H9 (cell line): Measurements from ENCODE around the gene SLC25A25. TPM values are rescaled to one million over a fixed set of nuclear protein-coding genes. Genes with fewer than 3 reads are reported as not detected.

ENCODE experiments used
- DNase-seq: peaks from one replicate; pipeline ENCODE4 v3.0.0-alpha.2; 2017
- H2AFZ ChIP-seq: one replicate; pipeline ENCODE4 v1.6.1; 2013; ENCODE audit warnings: mild to moderate bottlenecking, low read length, control low read depth, moderate library complexity
- H2AK5ac ChIP-seq: 2 replicates; pipeline ENCODE4 v1.6.1; 2013; ENCODE audit warnings: low read length, control low read depth, mixed read lengths; ENCODE audit not compliant: insufficient read length
- H2BK120ac ChIP-seq: one replicate; pipeline ENCODE4 v1.6.1; 2013; ENCODE audit warnings: low read depth, mild to moderate bottlenecking, low read length, control low read depth, inconsistent platforms; ENCODE audit not compliant: poor library complexity, severe bottlenecking
- H2BK12ac ChIP-seq: 2 replicates; pipeline ENCODE4 v1.6.1; 2013; ENCODE audit warnings: low read length, control low read depth, mixed read lengths, low read depth; ENCODE audit not compliant: insufficient read length
- H2BK15ac ChIP-seq: 2 replicates; pipeline ENCODE4 v1.6.1; 2013; ENCODE audit warnings: low read depth, low read length, control low read depth
- H2BK20ac ChIP-seq: one replicate; pipeline ENCODE4 v1.6.1; 2013; ENCODE audit warnings: low read depth, mild to moderate bottlenecking, low read length, control low read depth, inconsistent platforms; ENCODE audit not compliant: poor library complexity, severe bottlenecking
- H2BK5ac ChIP-seq: 2 replicates; pipeline ENCODE4 v1.6.1; 2013; ENCODE audit warnings: low read length, control low read depth, mixed read lengths; ENCODE audit not compliant: insufficient read length
- H3K14ac ChIP-seq: 2 replicates; pipeline ENCODE4 v1.6.1; 2013; ENCODE audit warnings: low read length, control low read depth; ENCODE audit not compliant: insufficient read depth
- H3K18ac ChIP-seq: 2 replicates; pipeline ENCODE4 v1.6.1; 2013; ENCODE audit warnings: low read depth, mild to moderate bottlenecking, mixed read lengths, low read length, control low read depth; ENCODE audit not compliant: insufficient read length
- H3K23ac ChIP-seq: 2 replicates; pipeline ENCODE4 v1.6.1; 2013; ENCODE audit warnings: low read length, control low read depth, mixed read lengths, low read depth; ENCODE audit not compliant: insufficient read length
- H3K23me2 ChIP-seq: 2 replicates; pipeline ENCODE4 v1.6.1; 2013; ENCODE audit warnings: low read depth, mild to moderate bottlenecking, mixed read lengths, low read length, control low read depth; ENCODE audit not compliant: insufficient read length, poor library complexity, severe bottlenecking
- H3K27ac ChIP-seq: 2 replicates; pipeline ENCODE4 v1.5.1; 2013; ENCODE audit warnings: low read length, control low read depth, mixed read lengths, low read depth; ENCODE audit not compliant: insufficient read length
- H3K27me3 ChIP-seq: 2 replicates; pipeline ENCODE4 v1.6.1; 2013; ENCODE audit warnings: low read length, control low read depth, inconsistent platforms; ENCODE audit not compliant: insufficient read depth
- H3K4ac ChIP-seq: 2 replicates; pipeline ENCODE4 v1.6.1; 2013; ENCODE audit warnings: low read depth, mild to moderate bottlenecking, control low read depth, inconsistent platforms, low read length, moderate library complexity
- H3K4me1 ChIP-seq: 2 replicates; pipeline ENCODE4 v1.6.1; 2013; ENCODE audit warnings: low read length, control low read depth, inconsistent platforms; ENCODE audit not compliant: insufficient read depth
- H3K4me2 ChIP-seq: 2 replicates; pipeline ENCODE4 v1.6.1; 2013; ENCODE audit warnings: low read length, control low read depth, mixed read lengths; ENCODE audit not compliant: insufficient read length, insufficient read depth
- H3K56ac ChIP-seq: 2 replicates; pipeline ENCODE4 v1.6.1; 2013; ENCODE audit warnings: low read depth, mild to moderate bottlenecking, mixed read lengths, low read length, control low read depth; ENCODE audit not compliant: insufficient read length
- H3K79me1 ChIP-seq: 2 replicates; pipeline ENCODE4 v1.6.1; 2013; ENCODE audit warnings: low read depth, mild to moderate bottlenecking, moderate library complexity, low read length, control low read depth, inconsistent platforms; ENCODE audit not compliant: insufficient read depth, poor library complexity, severe bottlenecking
- H3K79me2 ChIP-seq: 2 replicates; pipeline ENCODE4 v1.6.1; 2013; ENCODE audit warnings: low read length, control low read depth, inconsistent platforms; ENCODE audit not compliant: insufficient read depth
- H3K9ac ChIP-seq: 2 replicates; pipeline ENCODE4 v1.6.1; 2013; ENCODE audit warnings: low read length, control low read depth, mixed read lengths; ENCODE audit not compliant: insufficient read length; ENCODE audit errors: extremely low read depth
- H3K9me3 ChIP-seq: one replicate; pipeline ENCODE4 v1.6.1; 2013; ENCODE audit warnings: low read depth, low read length, inconsistent platforms; ENCODE audit not compliant: control insufficient read depth
- H3T11ph ChIP-seq: one replicate; pipeline ENCODE4 v1.6.1; 2013; ENCODE audit warnings: mild to moderate bottlenecking, low read length, control low read depth, inconsistent platforms
- H4K20me1 ChIP-seq: one replicate; pipeline ENCODE4 v1.6.1; 2013; ENCODE audit not compliant: control insufficient read depth, insufficient read length, insufficient read depth
- H4K5ac ChIP-seq: 2 replicates; pipeline ENCODE4 v1.6.1; 2013; ENCODE audit warnings: low read depth, mild to moderate bottlenecking, mixed read lengths, low read length, control low read depth; ENCODE audit not compliant: insufficient read length
- H4K8ac ChIP-seq: replicated peaks from 2 replicates; pipeline ENCODE4 v1.6.1; 2013; ENCODE audit warnings: low read length, control low read depth, mixed read lengths, low read depth; ENCODE audit not compliant: insufficient read length
- H4K91ac ChIP-seq: 2 replicates; pipeline ENCODE4 v1.6.1; 2013; ENCODE audit warnings: low read depth, mild to moderate bottlenecking, moderate library complexity, mixed read lengths, low read length, control low read depth; ENCODE audit not compliant: insufficient read length
- H3K27ac Mint-ChIP-seq, 3 experiments: 2 replicates in 2 of 3; 3 replicates in 1 of 3; pipeline ENCODE4 v1.8.0; 2020 to 2021; ENCODE audit warnings: mixed read lengths in 3 of 3, mild to moderate bottlenecking in 1 of 3, moderate library complexity in 1 of 3
- H3K27me3 Mint-ChIP-seq: 2 replicates; pipeline ENCODE4 v1.8.0; 2021; ENCODE audit warnings: low read depth, mild to moderate bottlenecking, moderate library complexity, mixed read lengths
- H3K36me3 Mint-ChIP-seq, 3 experiments: 2 replicates in 2 of 3; 3 replicates in 1 of 3; pipeline ENCODE4 v1.8.0; 2020 to 2021; ENCODE audit warnings: low read depth in 3 of 3, mixed read lengths in 3 of 3; ENCODE audit not compliant: insufficient read depth in 1 of 3
- H3K4me1 Mint-ChIP-seq, 2 experiments: 2 replicates each; pipeline ENCODE4 v1.8.0; 2020; ENCODE audit warnings: mixed read lengths in 2 of 2
- H3K4me3 Mint-ChIP-seq, 2 experiments: 2 replicates in 1 of 2; 3 replicates in 1 of 2; pipeline ENCODE4 v1.8.0; 2020 to 2021; ENCODE audit warnings: mild to moderate bottlenecking in 2 of 2, mixed read lengths in 2 of 2, moderate library complexity in 1 of 2
- H3K9me3 Mint-ChIP-seq, 2 experiments: 2 replicates in 1 of 2; 3 replicates in 1 of 2; pipeline ENCODE4 v1.8.0; 2020; ENCODE audit warnings: mild to moderate bottlenecking in 2 of 2, mixed read lengths in 2 of 2, moderate library complexity in 1 of 2
- WGBS: extraction: QIAGEN DNeasy Blood & Tissue Kit; methylation state at CpG from one replicate; pipeline ENCODE4 v1.1.7; 2013; ENCODE audit warnings: missing lambda C conversion rate, low lambda C conversion rate, mixed read lengths; ENCODE audit not compliant: insufficient read length; ENCODE audit errors: extremely low coverage; 5-methylcytosine and 5-hydroxymethylcytosine counted together
- total RNA-seq: library from RNA; stranded (reverse); gene quantifications from 2 replicates; pipeline ENCODE4 v1.2.1, GENCODE V29; 2021
- TF ChIP-seq, protein P1 (sequence below): fragments of 200-600 bp; sonication (generic); conservative IDR thresholded peaks from 3 replicates; pipeline ENCODE4 v1.8.0; 2021; ENCODE audit warnings: antibody characterized with exemption, mild to moderate bottlenecking

SLC25A25 gene
- total RNA-seq, 1 experiment from 2014 or later: 16.9 TPM

DNA sequence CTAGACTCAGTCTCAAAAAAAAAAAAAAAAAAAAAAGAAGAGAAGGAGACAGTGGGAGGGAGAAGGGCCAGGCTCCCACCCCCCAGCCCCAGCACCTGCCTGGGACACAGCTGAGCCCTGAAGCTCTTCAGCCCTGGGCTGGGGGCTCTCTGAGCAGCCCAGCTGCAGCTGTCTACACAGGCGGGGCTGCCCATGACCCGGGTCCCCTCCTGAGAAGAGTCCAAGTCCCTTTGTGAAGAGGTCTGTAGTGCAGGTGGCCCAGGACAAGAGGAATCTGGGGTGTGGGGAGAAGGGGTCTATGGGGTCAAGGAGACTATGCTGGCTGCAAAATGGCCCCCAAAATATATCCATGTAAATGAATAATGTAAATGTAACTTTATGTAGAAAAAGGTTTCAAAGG lies 74.6 kb downstream of the SLC25A25 start:
- Mint-ChIP-seq H3K4me1 (peaks cover 9 to 10% of the 10 kb centered on the region in 2 experiments), H3K36me3 (no peaks in the 10 kb centered on the region), H3K4me3 (no peak overlapping the region), H3K9me3 (no peaks in the 10 kb centered on the region), H3K27ac (no peak overlapping the region), H3K27me3 (peaks cover 2% of the 10 kb centered on the region; the same call in 1 of the 2 replicates)
- Histone ChIP-seq H4K8ac (no peak overlapping the region), H2AK5ac (no peak overlapping the region), H3K4me1 (no peaks in the 10 kb centered on the region), H4K20me1 (no peaks in the 10 kb centered on the region), H4K91ac (no peak overlapping the region), H2BK120ac (no peak overlapping the region), H3K79me1 (no peaks in the 10 kb centered on the region), H2BK15ac (no peak overlapping the region), H2AFZ (no peak overlapping the region), H3K14ac (no peak overlapping the region; the same call in 1 of the 2 replicates), H3K9ac (no peak overlapping the region), H3K4me2 (no peak overlapping the region), H3K18ac (no peak overlapping the region), H3K27ac (no peak overlapping the region), H3K56ac (no peak overlapping the region), H4K5ac (no peak overlapping the region), H2BK12ac (no peak overlapping the region), H3K23me2 (no peaks in the 10 kb centered on the region), H3K79me2 (no peaks in the 10 kb centered on the region), H3T11ph (no peak overlapping the region), H3K9me3 (no peaks in the 10 kb centered on the region), H3K23ac (no peak overlapping the region), H2BK20ac (no peak overlapping the region), H2BK5ac (no peak overlapping the region), H3K27me3 (no peaks in the 10 kb centered on the region), H3K4ac (no peak overlapping the region)
- no peak for DNase-seq
- no CpG with 5 or more reads among the region's 2 CpGs for WGBS
- TF ChIP-seq, protein P1, sequence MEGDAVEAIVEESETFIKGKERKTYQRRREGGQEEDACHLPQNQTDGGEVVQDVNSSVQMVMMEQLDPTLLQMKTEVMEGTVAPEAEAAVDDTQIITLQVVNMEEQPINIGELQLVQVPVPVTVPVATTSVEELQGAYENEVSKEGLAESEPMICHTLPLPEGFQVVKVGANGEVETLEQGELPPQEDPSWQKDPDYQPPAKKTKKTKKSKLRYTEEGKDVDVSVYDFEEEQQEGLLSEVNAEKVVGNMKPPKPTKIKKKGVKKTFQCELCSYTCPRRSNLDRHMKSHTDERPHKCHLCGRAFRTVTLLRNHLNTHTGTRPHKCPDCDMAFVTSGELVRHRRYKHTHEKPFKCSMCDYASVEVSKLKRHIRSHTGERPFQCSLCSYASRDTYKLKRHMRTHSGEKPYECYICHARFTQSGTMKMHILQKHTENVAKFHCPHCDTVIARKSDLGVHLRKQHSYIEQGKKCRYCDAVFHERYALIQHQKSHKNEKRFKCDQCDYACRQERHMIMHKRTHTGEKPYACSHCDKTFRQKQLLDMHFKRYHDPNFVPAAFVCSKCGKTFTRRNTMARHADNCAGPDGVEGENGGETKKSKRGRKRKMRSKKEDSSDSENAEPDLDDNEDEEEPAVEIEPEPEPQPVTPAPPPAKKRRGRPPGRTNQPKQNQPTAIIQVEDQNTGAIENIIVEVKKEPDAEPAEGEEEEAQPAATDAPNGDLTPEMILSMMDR: no peak
